HEK293 (cell line): ENCODE results near the gene SLC4A1AP.

Experiments
- CTCF ChIA-PET: fragments of 350-600 bp; formaldehyde crosslinking; extraction: SDS; loops from one replicate; lab custom pipeline; 2021; ENCODE audit warnings: antibody characterized with exemption; lab: Yijun Ruan, JAX
- POLR2A ChIA-PET: fragments of 300-600 bp; formaldehyde crosslinking; extraction: SDS; loops from one replicate; lab custom pipeline; 2020; ENCODE audit warnings: antibody characterized with exemption, inconsistent platforms; lab: Yijun Ruan, JAX
- H3K27ac ChIP-seq: fragments of 200-500 bp; sonication (Bioruptor generic); 2 replicates; pipeline ENCODE4 v1.5.1; 2014; ENCODE audit warnings: low read depth, low read length, control low read depth, inconsistent platforms; ENCODE audit errors: extremely low read depth
- H3K36me3 ChIP-seq, 2 experiments: fragments of 200-500 bp in 1 of 2; sonication (Bioruptor generic) in 1 of 2; 1 replicate in 1 of 2; 2 replicates in 1 of 2; pipeline ENCODE4 v1.5.1; 2014 to 2017; ENCODE audit warnings: inconsistent platforms in 2 of 2, low read length in 2 of 2; ENCODE audit not compliant: control insufficient read depth in 2 of 2, insufficient read depth in 1 of 2
- H3K4me1 ChIP-seq: fragments of 200-500 bp; sonication (Bioruptor generic); 2 replicates; pipeline ENCODE4 v1.5.1; 2014; ENCODE audit warnings: mild to moderate bottlenecking, low read length, inconsistent platforms; ENCODE audit not compliant: control insufficient read depth, insufficient read depth
- H3K4me3 ChIP-seq: 2 replicates; pipeline ENCODE4 v1.5.1; 2011; ENCODE audit warnings: low read depth, mild to moderate bottlenecking, control low read depth, low read length, moderate library complexity
- H3K9me3 ChIP-seq: fragments of 200-500 bp; sonication (Bioruptor generic); 2 replicates; pipeline ENCODE4 v1.5.1; 2014; ENCODE audit warnings: low read depth, low read length, inconsistent platforms; ENCODE audit not compliant: control insufficient read depth, insufficient read depth
- BCL11A ChIP-seq: fragments of 450-650 bp; formaldehyde crosslinking; IDR thresholded peaks from 2 replicates; pipeline ENCODE4 v1.5.1; 2016; ENCODE audit warnings: low read depth, missing biosample characterization, missing genetic modification characterization
- BCL11B ChIP-seq: fragments of 450-650 bp; formaldehyde crosslinking; IDR thresholded peaks from 2 replicates; pipeline ENCODE4 v1.5.1; 2016; ENCODE audit warnings: low read depth, missing biosample characterization, missing genetic modification characterization
- GLIS1 ChIP-seq: fragments of 450-650 bp; formaldehyde crosslinking; IDR thresholded peaks from 2 replicates; pipeline ENCODE4 v1.5.1; 2016; ENCODE audit warnings: missing biosample characterization, missing genetic modification characterization
- HOXD13 ChIP-seq: sonication (generic); formaldehyde crosslinking; IDR thresholded peaks from 2 replicates; pipeline ENCODE4 v1.8.0; 2022; ENCODE audit warnings: missing genetic modification reagents, borderline replicate concordance
- SCRT2 ChIP-seq: fragments of 450-650 bp; formaldehyde crosslinking; IDR thresholded peaks from 2 replicates; pipeline ENCODE4 v1.5.1; 2016; ENCODE audit warnings: missing biosample characterization, missing genetic modification characterization
- SETDB1 ChIP-seq: IDR thresholded peaks from one replicate; pipeline ENCODE4 v1.6.1; 2017; ENCODE audit warnings: mild to moderate bottlenecking, low read length, moderate library complexity, mixed read lengths; ENCODE audit not compliant: insufficient read length
- YY1 ChIP-seq: fragments of 450-650 bp; formaldehyde crosslinking; IDR thresholded peaks from 2 replicates; pipeline ENCODE4 v1.5.1; 2018; ENCODE audit warnings: missing biosample characterization, missing genetic modification characterization
- ZBTB26 ChIP-seq: fragments of 450-650 bp; formaldehyde crosslinking; optimal IDR thresholded peaks from 2 replicates; pipeline ENCODE3; 2016; ENCODE audit warnings: missing biosample characterization, mild to moderate bottlenecking, missing genetic modification characterization
- ZBTB48 ChIP-seq: fragments of 450-650 bp; formaldehyde crosslinking; IDR thresholded peaks from 2 replicates; pipeline ENCODE4 v1.5.1; 2016; ENCODE audit warnings: missing biosample characterization, missing genetic modification characterization
- ZNF146 ChIP-seq: fragments of 450-650 bp; formaldehyde crosslinking; IDR thresholded peaks from 2 replicates; pipeline ENCODE4 v1.5.1; 2016; ENCODE audit warnings: missing biosample characterization, missing genetic modification characterization
- ZNF23 ChIP-seq: fragments of 450-650 bp; formaldehyde crosslinking; IDR thresholded peaks from 2 replicates; pipeline ENCODE4 v1.5.1; 2016; ENCODE audit warnings: missing biosample characterization, missing genetic modification characterization, borderline replicate concordance
- ZNF24 ChIP-seq: fragments of 450-650 bp; formaldehyde crosslinking; IDR thresholded peaks from 2 replicates; pipeline ENCODE4 v1.5.1; 2016; ENCODE audit warnings: missing biosample characterization, missing genetic modification characterization
- ZNF513 ChIP-seq: fragments of 450-650 bp; IDR thresholded peaks from 2 replicates; pipeline ENCODE4 v1.5.1; 2018; ENCODE audit warnings: missing biosample characterization, missing genetic modification characterization
- ZNF571 ChIP-seq: fragments of 450-650 bp; formaldehyde crosslinking; IDR thresholded peaks from 2 replicates; pipeline ENCODE4 v1.5.0; 2017; ENCODE audit warnings: missing biosample characterization, missing genetic modification characterization
- ZNF621 ChIP-seq: fragments of 450-650 bp; formaldehyde crosslinking; IDR thresholded peaks from 2 replicates; pipeline ENCODE4 v1.5.1; 2017; ENCODE audit warnings: missing biosample characterization, missing genetic modification characterization
- ZNF623 ChIP-seq: fragments of 450-650 bp; formaldehyde crosslinking; IDR thresholded peaks from 2 replicates; pipeline ENCODE4 v1.5.1; 2016; ENCODE audit warnings: missing biosample characterization, missing genetic modification characterization
- ZNF830 ChIP-seq: fragments of 450-650 bp; IDR thresholded peaks from 2 replicates; pipeline ENCODE4 v1.5.0; 2018; ENCODE audit warnings: missing biosample characterization, missing genetic modification characterization, low read depth, mild to moderate bottlenecking, moderate library complexity

SLC4A1AP gene

GRCh38 chr2:27697660-27698059 is 34.0 kb downstream of the SLC4A1AP start:
- Histone ChIP-seq H3K9me3 (no peaks in the 10 kb centered on the region), H3K4me1 (no peaks in the 10 kb centered on the region), H3K36me3 (peaks cover 8 to 17% of the 10 kb centered on the region in 2 experiments; a peak in 2 of 3 replicates), H3K27ac (no peak overlapping the region), H3K4me3 (no peak overlapping the region)
- ChIA-PET CTCF (interaction anchor here (3.1 kb wide), 1 partner anchor 14 kb away, joined by 24 read pairs; no protein-coding TSS in a partner anchor), POLR2A (no interaction called here)
- TF ChIP-seq ZBTB26 (tag by site-specific recombination) = no peak
- no peak for TF ChIP-seq ZNF830 (tag by site-specific recombination)
- no peak for TF ChIP-seq YY1 (tag by site-specific recombination)
- TF ChIP-seq ZNF513 (tag by site-specific recombination) = no peak
- TF ChIP-seq HOXD13 (CRISPR knock-in tag) = no peak
- no peak for TF ChIP-seq BCL11B
- TF ChIP-seq ZNF571 (tag by site-specific recombination) = no peak
- no peak for TF ChIP-seq BCL11A (tag by site-specific recombination)
- TF ChIP-seq ZNF621 = no peak
- no peak for TF ChIP-seq ZNF623 (tag by site-specific recombination)
- no peak for TF ChIP-seq ZBTB48
- TF ChIP-seq ZNF24 (tag by site-specific recombination) = no peak
- TF ChIP-seq ZNF146 = no peak
- no peak for TF ChIP-seq ZNF23 (tag by site-specific recombination)

DNA sequence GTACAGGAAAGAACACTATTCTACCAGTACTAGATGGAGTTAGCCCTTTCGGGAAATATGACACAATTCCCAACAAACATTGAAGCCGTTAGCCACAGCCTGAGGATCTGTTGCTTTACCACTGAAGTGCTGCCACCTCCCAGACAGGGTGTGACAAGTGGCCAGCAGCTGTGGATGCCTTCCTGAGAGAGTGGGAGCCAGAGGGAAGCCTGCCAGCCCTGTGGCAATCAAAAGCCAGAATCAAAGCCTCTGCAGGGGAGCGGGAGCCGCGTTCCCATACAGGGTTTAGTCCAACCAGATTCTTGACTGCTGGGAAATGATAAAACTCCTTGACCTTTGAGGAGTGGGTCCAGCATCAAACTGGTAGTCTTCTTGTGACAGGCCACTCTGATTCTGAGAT is 38.0 kb downstream of the SLC4A1AP start:
- Histone ChIP-seq H3K9me3 (no peaks in the 10 kb centered on the region), H3K36me3 (peaks cover 0 to under 1% of the 10 kb centered on the region in 2 experiments; a peak in 2 of 3 replicates), H3K4me1 (peaks cover 6% of the 10 kb centered on the region), H3K4me3 (no peak overlapping the region), H3K27ac (no peak overlapping the region)
- POLR2A ChIA-PET = no interaction called here
- TF ChIP-seq GLIS1 (tag by site-specific recombination) (peak; percentile 39; the same call in 1 of the 2 replicates), SCRT2 (peak; percentile 31; the same call in 1 of the 2 replicates), SETDB1 (no peak)
- CTCF ChIA-PET = interaction anchor here (0.6 to 1.3 kb wide), 2 partner anchors 15 to 53 kb away, joined by 3 to 4 read pairs; no protein-coding TSS in a partner anchor

DNA sequence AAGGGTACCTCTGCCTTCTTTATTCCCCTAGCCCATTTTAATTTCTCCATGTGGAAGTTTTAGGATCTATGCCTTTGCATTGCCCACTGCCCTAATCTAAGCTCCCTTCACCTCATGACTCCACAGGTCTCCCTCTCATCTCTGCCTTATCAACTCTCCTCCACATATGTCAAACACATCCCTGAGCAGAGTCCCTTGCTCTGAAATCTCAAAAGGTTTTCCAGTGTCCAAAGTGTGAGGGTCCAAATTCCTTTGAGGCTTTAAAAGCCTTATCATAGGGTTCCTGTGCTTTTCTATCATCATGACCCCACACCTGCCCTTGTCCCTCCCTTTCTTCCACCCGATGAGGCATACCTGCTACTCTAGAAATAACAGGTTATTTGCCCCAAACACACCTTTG is 38.6 kb downstream of the SLC4A1AP start:
- Histone ChIP-seq H3K9me3 (no peaks in the 10 kb centered on the region), H3K4me1 (peaks cover 6% of the 10 kb centered on the region)
- CTCF ChIA-PET = interaction anchor here (0.6 to 5.8 kb wide), 3 partner anchors 16 to 52 kb away, joined by 3 to 66 read pairs (median 4); no protein-coding TSS in a partner anchor
- no peak for TF ChIP-seq ZNF830 (tag by site-specific recombination)
- 0 out of 2 replicates have a peak, but pooled peaks have one; percentile 10 for TF ChIP-seq SCRT2
- TF ChIP-seq, all 188 proteins: peak for 1
- POLR2A ChIA-PET = no interaction called here
- no peak overlapping the region for H3K27ac ChIP-seq
- H3K4me3 ChIP-seq = no peak overlapping the region
- H3K36me3 ChIP-seq = no peaks in the 10 kb centered on the region; a peak in 1 of 3 replicates
